Measurements from ENCODE around the gene NFE2L1.
"Not testable (repeated sequence)": the region's sequence is repeated elsewhere in the genome, so short reads cannot be mapped to it uniquely, and the experiment has no call there.

Gene NFE2L1

GRCh38 chr17:48014595-48015111 is 33.5 kb upstream of the NFE2L1 start:
- H3K4me1 Mint-ChIP-seq = peaks cover 41% of the 10 kb centered on the region
- no peak for DNase-seq
- H3K27me3 Mint-ChIP-seq = peaks cover 45% of the 10 kb centered on the region
- H3K27ac Mint-ChIP-seq = no peak overlapping the region
- H3K9me3 Mint-ChIP-seq = no peaks in the 10 kb centered on the region
- no peak for ATAC-seq
- H3K4me3 Mint-ChIP-seq = no peak overlapping the region

GRCh38 chr17:48016112-48016511 is 32.0 kb upstream of the NFE2L1 start:
- Mint-ChIP-seq H3K4me1 (peaks cover 40% of the 10 kb centered on the region), H3K27ac (no peak overlapping the region), H3K9me3 (no peaks in the 10 kb centered on the region), H3K27me3 (peaks cover 42% of the 10 kb centered on the region), H3K4me3 (no peak overlapping the region)
- DNase-seq (no peak), ATAC-seq (no peak)

- DNase-seq, H3K9me3 Mint-ChIP-seq: not testable (repeated sequence)
- peaks cover 24% of the 10 kb centered on the region for H3K4me1 Mint-ChIP-seq
- H3K4me3 Mint-ChIP-seq = peak overlapping the region; percentile 4 to 64
- peaks cover 42% of the 10 kb centered on the region for H3K27me3 Mint-ChIP-seq
- peak; percentile 29 for ATAC-seq
- peak overlapping the region; percentile 19 to 72 for H3K27ac Mint-ChIP-seq
These were observed 30.4 kb upstream of the NFE2L1 start for GRCh38 chr17:48017817-48018158.

- no peak for ATAC-seq
- Mint-ChIP-seq H3K4me3 (no peak overlapping the region), H3K27me3 (peaks cover 55% of the 10 kb centered on the region), H3K9me3 (no peaks in the 10 kb centered on the region), H3K4me1 (peaks cover 55% of the 10 kb centered on the region), H3K27ac (no peak overlapping the region)
- DNase-seq = no peak
These were observed 26.2 kb upstream of the NFE2L1 start for GRCh38 chr17:48021934-48022333.

- DNase-seq (no peak), ATAC-seq (no peak)
- Mint-ChIP-seq H3K4me3 (peak overlapping the region; percentile 77 to 87), H3K9me3 (no peaks in the 10 kb centered on the region), H3K4me1 (peaks cover 51% of the 10 kb centered on the region), H3K27me3 (peaks cover 63% of the 10 kb centered on the region), H3K27ac (no peak overlapping the region)
These were observed 25.3 kb upstream of the NFE2L1 start for GRCh38 chr17:48022901-48023300.

GRCh38 chr17:48023400-48024148 is 24.6 kb upstream of the NFE2L1 start:
- DNase-seq (peak; percentile 53 to 58), ATAC-seq (peak; percentile 34)
- peak overlapping the region; percentile 77 to 87 for H3K4me3 Mint-ChIP-seq
- H3K27me3 Mint-ChIP-seq = peaks cover 63% of the 10 kb centered on the region
- H3K27ac Mint-ChIP-seq = no peak overlapping the region
- peaks cover 45% of the 10 kb centered on the region for H3K4me1 Mint-ChIP-seq
- H3K9me3 Mint-ChIP-seq = no peaks in the 10 kb centered on the region

- peak; percentile 38 to 48 for DNase-seq
- H3K4me3 Mint-ChIP-seq = peak overlapping the region; percentile 87 to 90
- peaks cover 69% of the 10 kb centered on the region for H3K27me3 Mint-ChIP-seq
- no peaks in the 10 kb centered on the region for H3K9me3 Mint-ChIP-seq
- ATAC-seq = peak; percentile 11
- peak overlapping the region; percentile 58 to 76 for H3K27ac Mint-ChIP-seq
- H3K4me1 Mint-ChIP-seq = peaks cover 45% of the 10 kb centered on the region
These were observed 23.8 kb upstream of the NFE2L1 start for GRCh38 chr17:48024149-48025039.

GRCh38 chr17:48025040-48025903 is 22.9 kb upstream of the NFE2L1 start:
- Mint-ChIP-seq H3K27ac (peak overlapping the region in 1 of 2 donors; percentile 76), H3K9me3 (no peaks in the 10 kb centered on the region), H3K4me3 (peak overlapping the region; percentile 87 to 90), H3K4me1 (peaks cover 45% of the 10 kb centered on the region), H3K27me3 (peaks cover 74% of the 10 kb centered on the region)
- peak; percentile 91 for ATAC-seq
- DNase-seq = peak; percentile 96

GRCh38 chr17:48025904-48026501 is 22.2 kb upstream of the NFE2L1 start:
- DNase-seq (peak; percentile 16 to 23), ATAC-seq (no peak)
- H3K4me3 Mint-ChIP-seq = peak overlapping the region; percentile 87 to 90
- H3K4me1 Mint-ChIP-seq = peaks cover 45% of the 10 kb centered on the region
- H3K9me3 Mint-ChIP-seq = no peaks in the 10 kb centered on the region
- no peak overlapping the region for H3K27ac Mint-ChIP-seq
- peaks cover 78% of the 10 kb centered on the region for H3K27me3 Mint-ChIP-seq

- Mint-ChIP-seq H3K27me3 (peaks cover 78% of the 10 kb centered on the region), H3K4me1 (peaks cover 45% of the 10 kb centered on the region), H3K4me3 (peak overlapping the region in 1 of 2 donors; percentile 48), H3K27ac (no peak overlapping the region), H3K9me3 (no peaks in the 10 kb centered on the region)
- peak; percentile 57 for ATAC-seq
- DNase-seq = peak; percentile 80
These were observed 21.4 kb upstream of the NFE2L1 start for GRCh38 chr17:48026502-48027321.

GRCh38 chr17:48027322-48027981 is 20.7 kb upstream of the NFE2L1 start:
- DNase-seq (no peak), ATAC-seq (no peak)
- H3K27ac Mint-ChIP-seq = no peak overlapping the region
- no peaks in the 10 kb centered on the region for H3K9me3 Mint-ChIP-seq
- H3K27me3 Mint-ChIP-seq = peaks cover 78% of the 10 kb centered on the region
- peaks cover 45% of the 10 kb centered on the region for H3K4me1 Mint-ChIP-seq
- H3K4me3 Mint-ChIP-seq = no peak overlapping the region

GRCh38 chr17:48028736-48029135 is 19.4 kb upstream of the NFE2L1 start:
- Mint-ChIP-seq H3K9me3 (no peaks in the 10 kb centered on the region), H3K4me1 (peaks cover 34% of the 10 kb centered on the region), H3K27ac (no peak overlapping the region), H3K27me3 (peaks cover 78% of the 10 kb centered on the region), H3K4me3 (no peak overlapping the region)
- DNase-seq (no peak), ATAC-seq (no peak)

- Mint-ChIP-seq H3K4me3 (no peak overlapping the region), H3K27me3 (peaks cover 73% of the 10 kb centered on the region), H3K27ac (no peak overlapping the region), H3K4me1 (peaks cover 18% of the 10 kb centered on the region), H3K9me3 (no peaks in the 10 kb centered on the region)
- DNase-seq (no peak), ATAC-seq (no peak)
These were observed 17.6 kb upstream of the NFE2L1 start for GRCh38 chr17:48030531-48030930.

- no peaks in the 10 kb centered on the region for H3K9me3 Mint-ChIP-seq
- no peak overlapping the region for H3K27ac Mint-ChIP-seq
- H3K27me3 Mint-ChIP-seq = peaks cover 74% of the 10 kb centered on the region
- DNase-seq (no peak), ATAC-seq (no peak)
- H3K4me1 Mint-ChIP-seq = peaks cover 9% of the 10 kb centered on the region
- H3K4me3 Mint-ChIP-seq = no peak overlapping the region
These were observed 16.2 kb upstream of the NFE2L1 start for GRCh38 chr17:48031966-48032365.

All from stimulated activated naive CD8-positive, alpha-beta T cell treated with anti-CD3 and anti-CD28 coated beads, Interleukin-15, amount 100 ng/mL, for 72 hours (primary cell).